GM19467 (cell line): ENCODE data around the gene PMEPA1.

Experiments
- ATAC-seq: cut with Tn5 transposase; IDR thresholded peaks from one replicate; pipeline ENCODE4 v1.9.1; 2021; ENCODE audit warnings: mild to moderate bottlenecking, moderate library complexity; ENCODE audit not compliant: unreplicated experiment

The PMEPA1 gene

GRCh38 chr20:57712851-57713504 lies 3.2 kb upstream of the PMEPA1 start:
- no peak for ATAC-seq

GRCh38 chr20:57712341-57712740 lies 2.5 kb upstream of the PMEPA1 start:
- ATAC-seq: no peak

- ATAC-seq: no peak
These were observed 2.0 kb upstream of the PMEPA1 start for GRCh38 chr20:57711826-57712225.

- no peak for ATAC-seq
These were observed 1.5 kb upstream of the PMEPA1 start for GRCh38 chr20:57711311-57711712.

GRCh38 chr20:57710841-57711240 lies 1.0 kb upstream of the PMEPA1 start:
- no peak for ATAC-seq

GRCh38 chr20:57708694-57709673 lies 831 bp downstream of the PMEPA1 start:
- no peak for ATAC-seq

GRCh38 chr20:57707849-57708693 lies 1.7 kb downstream of the PMEPA1 start:
- no peak for ATAC-seq

GRCh38 chr20:57707320-57707719 lies 2.5 kb downstream of the PMEPA1 start:
- no peak for ATAC-seq

GRCh38 chr20:57705127-57705899 lies 4.5 kb downstream of the PMEPA1 start:
- no peak for ATAC-seq

GRCh38 chr20:57704245-57704644 lies 5.6 kb downstream of the PMEPA1 start:
- no peak for ATAC-seq

GRCh38 chr20:57703013-57703412 lies 6.8 kb downstream of the PMEPA1 start:
- ATAC-seq: no peak

- no peak for ATAC-seq
These were observed 7.3 kb downstream of the PMEPA1 start for GRCh38 chr20:57702521-57702920.

GRCh38 chr20:57702091-57702490 lies 7.7 kb downstream of the PMEPA1 start:
- no peak for ATAC-seq

GRCh38 chr20:57701651-57702050 lies 8.2 kb downstream of the PMEPA1 start:
- no peak for ATAC-seq

- ATAC-seq: no peak
These were observed 8.7 kb downstream of the PMEPA1 start for GRCh38 chr20:57701090-57701489.

GRCh38 chr20:57699395-57699794 lies 10.4 kb downstream of the PMEPA1 start:
- ATAC-seq: no peak

GRCh38 chr20:57698867-57699275 lies 10.9 kb downstream of the PMEPA1 start:
- ATAC-seq: no peak

GRCh38 chr20:57698116-57698866 lies 11.5 kb downstream of the PMEPA1 start:
- ATAC-seq: no peak

GRCh38 chr20:57697543-57697942 lies 12.3 kb downstream of the PMEPA1 start:
- no peak for ATAC-seq
